NCI-H187 treated with DMSO at 0.1 percent for 48 hours (cell line): ENCODE measurements around the gene WDR19.
"Not testable (repeated sequence)": the region's sequence is repeated elsewhere in the genome, so short reads cannot be mapped to it uniquely, and the experiment has no call there.

ENCODE experiments used
- DNase-seq: peaks from one replicate; lab custom pipeline; 2025; lab: John Stamatoyannopoulos, UW

The WDR19 gene

DNA sequence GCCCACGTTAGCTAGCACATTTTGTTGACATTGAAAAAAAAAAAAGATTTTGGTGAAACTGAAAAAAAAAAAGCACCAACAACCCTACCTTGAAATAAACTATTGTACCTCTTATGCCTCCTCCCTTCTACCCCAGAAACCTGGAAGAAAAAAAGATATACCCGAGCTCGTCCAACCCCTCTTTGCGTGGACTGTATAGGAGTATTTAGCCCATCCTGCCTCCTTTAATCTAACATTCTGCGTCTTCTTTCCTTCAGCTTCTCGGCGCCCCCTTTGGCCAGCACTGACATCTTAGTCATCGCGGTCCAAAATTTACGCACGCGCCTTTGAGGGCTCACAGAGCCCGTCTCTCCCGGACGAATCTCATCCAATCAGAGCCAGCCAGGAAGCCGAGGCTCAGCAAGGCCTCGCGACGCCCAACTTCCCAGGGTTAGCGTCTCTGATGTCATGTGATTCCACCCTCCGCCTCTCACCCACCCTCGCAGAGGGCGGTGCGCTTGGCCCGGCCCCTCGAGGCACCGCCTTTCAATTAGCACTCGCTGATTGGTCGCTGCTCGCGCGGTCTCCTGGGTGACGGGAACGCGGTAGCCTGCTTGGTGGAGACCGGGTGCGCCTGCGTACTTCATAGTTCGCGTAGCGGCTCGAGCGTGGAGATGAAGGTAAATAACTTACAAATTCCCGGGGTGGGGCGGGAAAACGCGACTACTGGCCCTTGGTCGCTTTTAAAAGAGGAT, at the start of gene WDR19:
TSS of gene WDR19 (plus strand) at position 625 of the 734 bp plus-strand sequence. CDS start at position 654, 29 bp downstream.
- peak; percentile 93 for DNase-seq

DNA sequence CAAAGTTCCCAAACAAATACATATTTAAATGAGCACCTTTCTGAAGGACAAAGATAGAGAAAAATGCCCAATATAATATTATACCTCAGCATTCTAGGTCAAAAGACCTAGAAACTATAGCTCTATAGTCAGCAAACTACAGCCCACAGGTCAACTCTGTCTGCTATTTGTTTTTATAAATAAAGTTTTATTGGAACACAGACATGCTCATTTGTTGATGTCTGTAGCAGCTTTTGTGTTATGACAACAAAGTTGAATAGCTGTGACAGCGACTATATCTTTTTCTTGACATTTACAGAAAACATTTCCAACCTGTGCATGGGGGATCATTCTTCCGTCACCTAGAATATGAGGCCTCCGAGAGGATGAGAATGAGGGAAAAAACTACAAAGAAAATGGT, 48.7 kb upstream of the WDR19 start:
- no peak for DNase-seq

- DNase-seq = no peak
These were observed 47.5 kb upstream of the WDR19 start for GRCh38 chr4:39134683-39135306.

DNA sequence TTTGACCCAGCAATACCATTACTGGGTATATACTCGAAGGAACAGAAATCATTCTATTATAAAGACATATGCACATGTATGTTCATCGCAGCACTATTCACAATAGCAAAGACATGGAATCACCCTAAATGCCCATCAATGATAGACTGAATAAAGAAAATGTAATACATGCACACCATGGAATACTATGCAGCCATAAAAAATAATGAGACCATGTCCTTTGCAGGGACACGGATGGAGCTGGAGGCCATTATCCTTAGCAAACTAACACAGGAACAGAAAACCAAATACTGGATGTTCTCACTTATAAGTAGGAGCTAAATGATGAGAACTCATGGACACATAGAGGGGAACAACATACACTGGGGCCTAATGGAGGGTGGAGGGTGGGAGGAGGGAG, 44.1 kb upstream of the WDR19 start:
- not testable (repeated sequence) for DNase-seq

- DNase-seq = no peak
These were observed 36.1 kb upstream of the WDR19 start for GRCh38 chr4:39146211-39146610.

- DNase-seq = no peak
These were observed 28.3 kb upstream of the WDR19 start for GRCh38 chr4:39154009-39154408.

- no peak for DNase-seq
These were observed 24.8 kb upstream of the WDR19 start for GRCh38 chr4:39157520-39157919.

DNA sequence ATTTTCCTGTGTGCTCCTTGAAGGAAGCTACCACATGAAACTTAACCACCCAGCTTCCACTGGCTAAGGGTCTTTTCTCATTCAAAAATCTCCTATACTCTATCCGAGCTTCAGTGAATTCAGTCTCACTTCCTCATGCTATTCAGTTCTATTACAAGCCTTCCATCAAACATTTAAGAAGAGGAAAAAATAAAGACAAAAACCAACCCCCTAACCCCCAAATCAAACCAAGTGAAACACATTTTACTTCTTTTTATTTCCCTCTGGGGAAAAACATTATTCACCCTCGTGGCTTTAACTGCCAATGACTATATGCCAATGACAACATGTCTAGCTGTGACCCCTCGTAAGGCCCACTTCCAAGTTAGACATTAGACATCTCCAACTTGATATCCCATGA, 16.2 kb upstream of the WDR19 start:
- DNase-seq = no peak

GRCh38 chr4:39166669-39167068, 15.7 kb upstream of the WDR19 start:
- no peak for DNase-seq

DNA sequence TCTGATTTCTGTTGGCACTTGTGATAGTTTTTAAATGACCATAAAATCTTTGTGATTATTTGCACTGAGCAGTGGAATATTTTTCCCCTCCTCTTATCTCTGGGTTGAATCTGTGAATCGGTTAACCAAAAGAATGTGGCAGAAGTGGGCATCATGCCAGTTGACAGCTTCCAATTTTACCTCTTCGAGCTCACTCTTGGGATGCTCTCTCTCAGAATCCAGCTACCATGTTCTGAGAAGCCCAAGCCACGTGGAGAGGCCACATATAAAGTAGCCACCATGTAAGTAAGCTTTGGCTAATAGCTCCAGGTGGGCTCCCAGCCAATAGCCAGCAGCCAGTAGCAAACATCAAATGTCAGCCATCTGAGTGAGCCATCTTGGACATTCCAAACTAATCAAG, 12.9 kb upstream of the WDR19 start:
- DNase-seq = no peak

DNA sequence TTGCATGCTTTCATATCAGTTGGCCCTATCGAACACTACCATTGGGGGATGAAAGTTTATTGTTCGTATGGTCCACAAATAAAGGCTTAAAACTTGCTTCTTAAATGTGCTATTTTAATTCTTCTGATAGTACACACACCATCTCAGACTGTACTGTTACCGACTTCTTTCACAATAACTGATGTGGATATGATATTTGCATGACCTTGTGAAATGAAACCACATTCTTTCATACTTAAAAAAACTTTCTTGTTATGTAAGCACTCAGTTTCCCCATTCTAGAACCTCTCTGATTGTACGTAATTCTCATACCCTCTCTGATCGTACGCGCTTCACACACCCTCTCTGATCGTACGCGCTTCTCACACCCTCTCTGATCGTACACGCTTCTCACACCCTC, 12.0 kb upstream of the WDR19 start:
- DNase-seq = no peak

GRCh38 chr4:39178706-39179105, 3.6 kb upstream of the WDR19 start:
- no peak for DNase-seq

- DNase-seq = no peak
These were observed 2.6 kb upstream of the WDR19 start for GRCh38 chr4:39179681-39180080.

DNA sequence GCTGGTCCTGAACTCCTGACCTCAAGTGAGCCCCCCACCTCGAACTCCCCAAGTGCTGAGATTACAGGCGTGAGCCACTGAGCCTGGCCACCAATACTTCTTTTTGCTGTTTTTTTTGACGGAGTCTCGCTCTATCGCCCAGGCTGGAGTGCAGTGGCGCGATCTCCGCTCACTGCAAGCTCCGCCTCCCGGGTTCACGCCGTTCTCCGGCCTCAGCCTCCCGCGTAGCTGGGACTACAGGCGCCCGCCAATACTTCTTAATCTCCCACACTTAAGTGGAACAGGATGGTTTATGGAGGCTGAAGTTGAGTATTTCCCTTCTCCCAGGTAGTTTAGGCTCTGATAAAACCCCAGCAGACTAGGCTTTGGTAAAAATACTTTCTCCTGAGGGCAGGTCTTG, 1.7 kb upstream of the WDR19 start:
- not testable (repeated sequence) for DNase-seq

GRCh38 chr4:39181520-39181904, 817 bp upstream of the WDR19 start:
- no peak for DNase-seq

DNA sequence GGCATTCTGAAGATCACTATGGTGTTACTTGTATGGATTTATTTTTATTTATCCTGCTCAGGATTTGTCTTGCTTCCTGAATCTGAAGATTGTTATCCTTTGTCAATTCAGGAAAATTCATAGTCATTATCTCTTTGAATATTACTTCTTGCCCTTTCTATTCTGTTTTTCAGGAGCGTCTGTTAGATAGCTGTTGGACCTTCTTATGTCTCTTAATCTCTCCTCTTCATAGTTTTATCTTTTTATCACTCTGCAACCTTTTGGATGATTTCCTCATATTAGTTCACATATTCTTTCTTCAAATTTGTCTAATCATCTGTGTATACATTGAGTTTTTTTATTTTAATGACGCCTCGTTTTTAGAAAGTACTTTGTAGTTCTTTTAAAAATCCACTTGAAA, 19.6 kb downstream of the WDR19 start:
- DNase-seq = no peak

- DNase-seq = no peak
These were observed 22.2 kb downstream of the WDR19 start for GRCh38 chr4:39204543-39204942.

GRCh38 chr4:39205000-39205399, 22.7 kb downstream of the WDR19 start:
- DNase-seq = no peak

DNA sequence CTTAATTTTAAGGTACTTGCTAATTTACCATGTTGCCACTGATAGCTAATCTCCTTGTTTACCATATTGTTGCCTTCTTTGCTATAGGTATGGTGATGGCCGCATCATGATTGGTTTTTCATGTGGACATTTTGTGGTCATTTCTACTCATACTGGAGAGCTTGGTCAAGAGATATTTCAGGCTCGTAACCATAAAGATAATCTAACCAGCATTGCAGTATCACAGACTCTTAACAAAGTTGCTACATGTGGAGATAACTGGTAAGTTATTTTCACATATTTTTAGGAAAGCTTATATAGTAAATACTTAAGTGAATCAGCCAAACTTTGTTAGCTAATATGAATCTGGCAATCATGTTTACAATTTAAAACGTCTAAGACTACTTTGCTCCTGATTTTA, 23.1 kb downstream of the WDR19 start:
- no peak for DNase-seq

GRCh38 chr4:39227906-39228305, 45.6 kb downstream of the WDR19 start:
- DNase-seq = no peak

DNA sequence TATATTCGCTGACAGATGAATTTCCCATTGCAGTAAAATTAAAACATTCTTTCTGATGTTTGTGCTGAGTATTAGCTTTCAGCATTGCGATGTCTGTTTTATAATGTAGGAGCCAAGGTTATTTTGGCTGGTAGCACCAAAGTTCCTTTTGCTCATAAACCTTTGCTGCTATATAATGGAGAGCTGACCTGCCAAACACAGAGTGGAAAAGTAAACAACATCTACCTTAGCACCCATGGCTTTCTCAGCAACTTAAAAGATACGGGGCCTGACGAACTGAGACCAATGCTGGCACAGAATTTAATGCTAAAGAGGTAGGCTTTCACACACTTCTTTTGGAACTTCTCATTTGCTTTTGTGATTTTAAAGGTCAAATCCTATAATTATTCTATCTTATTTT, 46.0 kb downstream of the WDR19 start:
- DNase-seq = no peak

DNA sequence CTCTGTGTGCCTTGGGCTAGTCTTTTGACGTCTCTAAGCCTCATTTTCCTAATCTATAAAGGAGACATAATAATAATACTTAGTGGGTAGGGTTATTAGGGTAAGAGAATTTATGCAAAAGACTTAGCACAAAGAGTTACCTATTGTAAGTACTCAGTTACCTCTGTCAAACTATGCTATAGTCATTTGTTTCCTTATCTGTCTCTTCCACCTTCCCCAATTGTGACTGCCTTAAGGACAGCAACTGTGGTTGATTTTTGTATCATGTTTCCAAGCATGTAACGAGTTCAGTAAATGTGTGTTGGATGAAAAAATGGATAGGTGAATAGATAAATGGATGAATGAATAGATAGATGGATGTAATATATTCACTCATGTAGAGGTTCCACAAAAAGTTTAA, 48.1 kb downstream of the WDR19 start:
- DNase-seq = no peak

DNA sequence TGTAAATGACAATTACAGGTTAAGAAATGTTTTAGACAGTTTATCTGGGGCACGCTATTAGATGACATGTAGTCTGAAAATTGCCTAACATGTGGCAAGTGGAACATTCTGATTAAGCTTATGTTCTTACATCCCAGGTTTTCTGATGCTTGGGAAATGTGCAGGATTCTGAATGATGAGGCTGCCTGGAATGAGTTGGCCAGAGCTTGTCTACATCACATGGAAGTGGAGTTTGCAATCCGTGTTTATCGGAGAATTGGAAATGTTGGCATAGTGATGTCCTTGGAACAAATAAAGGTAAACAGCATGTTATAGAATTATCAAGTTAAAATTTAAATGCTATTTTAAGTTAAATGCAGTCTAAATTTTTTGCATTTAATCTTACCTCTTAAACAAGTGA, 49.3 kb downstream of the WDR19 start:
- DNase-seq = no peak

GRCh38 chr4:39232100-39232499, 49.8 kb downstream of the WDR19 start:
- no peak for DNase-seq
